ENCODE data around the gene SHC1.
A peak's percentile ranks its signal among the peaks of the same experiment; 100 is the strongest.

Gene SHC1

GRCh38 chr1:154974808-154975408, 4.4 kb upstream of the SHC1 start:
- TF ChIP-seq POLR2AphosphoS5 (IDR thresholded peaks at IDR 0.05; ENCODE audit: low read depth, low read length), result peak; percentile 61; the same call in 1 of the 2 replicates
- peak; percentile 41; the same call in 1 of the 2 replicates for TF ChIP-seq POLR2A (IDR thresholded peaks at IDR 0.05; ENCODE audit: low read depth, low read length)
- no peak for TF ChIP-seq TAF1 (IDR thresholded peaks at IDR 0.05; ENCODE audit: borderline replicate concordance, low read depth, low read length)
- no peak for FAIRE-seq
- DNase-seq (ENCODE audit: insufficient read length), result peak; percentile 76

GRCh38 chr1:154974102-154974807, 3.7 kb upstream of the SHC1 start, which contains the start of gene CKS1B:
Gene CKS1B (plus strand): TSS chr1:154974681. CDS start chr1:154974746, 65 bp downstream.
- DNase-seq (ENCODE audit: insufficient read length) (peak; percentile 95), FAIRE-seq (peak; percentile 97)
- peak; percentile 78; the same call in 1 of the 2 replicates for TF ChIP-seq POLR2A (IDR thresholded peaks at IDR 0.05; ENCODE audit: low read depth, low read length)
- TF ChIP-seq TAF1 (IDR thresholded peaks at IDR 0.05; ENCODE audit: borderline replicate concordance, low read depth, low read length), result no peak
- peak; percentile 84 for TF ChIP-seq POLR2AphosphoS5 (IDR thresholded peaks at IDR 0.05; ENCODE audit: low read depth, low read length)

- FAIRE-seq (peak; percentile 78), DNase-seq (ENCODE audit: insufficient read length) (peak; percentile 79)
- TF ChIP-seq POLR2A (IDR thresholded peaks at IDR 0.05; ENCODE audit: low read depth, low read length) (peak; percentile 43), POLR2AphosphoS5 (IDR thresholded peaks at IDR 0.05; ENCODE audit: low read depth, low read length) (no peak; the same call in 1 of the 2 replicates)
Observed at GRCh38 chr1:154973344-154974101, 3.0 kb upstream of the SHC1 start.

GRCh38 chr1:154972517-154973343, 2.2 kb upstream of the SHC1 start:
- DNase-seq (ENCODE audit: insufficient read length), result no peak
- FAIRE-seq, result no peak
- TF ChIP-seq POLR2A (IDR thresholded peaks at IDR 0.05; ENCODE audit: low read depth, low read length) (no peak), POLR2AphosphoS5 (IDR thresholded peaks at IDR 0.05; ENCODE audit: low read depth, low read length) (no peak), TAF1 (IDR thresholded peaks at IDR 0.05; ENCODE audit: borderline replicate concordance, low read depth, low read length) (no peak)

GRCh38 chr1:154972213-154972516, 1.6 kb upstream of the SHC1 start:
- TF ChIP-seq POLR2A (IDR thresholded peaks at IDR 0.05; ENCODE audit: low read depth, low read length) (no peak), POLR2AphosphoS5 (IDR thresholded peaks at IDR 0.05; ENCODE audit: low read depth, low read length) (no peak), TAF1 (IDR thresholded peaks at IDR 0.05; ENCODE audit: borderline replicate concordance, low read depth, low read length) (no peak)
- FAIRE-seq (no peak), DNase-seq (ENCODE audit: insufficient read length) (no peak)

- DNase-seq (ENCODE audit: insufficient read length), result no peak
- FAIRE-seq, result no peak
- no peak for TF ChIP-seq TAF1 (IDR thresholded peaks at IDR 0.05; ENCODE audit: borderline replicate concordance, low read depth, low read length)
- TF ChIP-seq POLR2A (IDR thresholded peaks at IDR 0.05; ENCODE audit: low read depth, low read length), result no peak
- TF ChIP-seq POLR2AphosphoS5 (IDR thresholded peaks at IDR 0.05; ENCODE audit: low read depth, low read length), result no peak
Observed at GRCh38 chr1:154971341-154971998, 923 bp upstream of the SHC1 start.

GRCh38 chr1:154969860-154970452, 591 bp downstream of the SHC1 start:
- TF ChIP-seq POLR2AphosphoS5 (IDR thresholded peaks at IDR 0.05; ENCODE audit: low read depth, low read length) (no peak), TAF1 (IDR thresholded peaks at IDR 0.05; ENCODE audit: borderline replicate concordance, low read depth, low read length) (no peak), POLR2A (IDR thresholded peaks at IDR 0.05; ENCODE audit: low read depth, low read length) (no peak)
- FAIRE-seq (no peak), DNase-seq (ENCODE audit: insufficient read length) (no peak)

- TF ChIP-seq TAF1 (IDR thresholded peaks at IDR 0.05; ENCODE audit: borderline replicate concordance, low read depth, low read length) (no peak), POLR2A (IDR thresholded peaks at IDR 0.05; ENCODE audit: low read depth, low read length) (no peak), POLR2AphosphoS5 (IDR thresholded peaks at IDR 0.05; ENCODE audit: low read depth, low read length) (no peak)
- DNase-seq (ENCODE audit: insufficient read length) (no peak), FAIRE-seq (no peak)
Observed at GRCh38 chr1:154969246-154969645, 1.3 kb downstream of the SHC1 start.

- DNase-seq (ENCODE audit: insufficient read length) (no peak), FAIRE-seq (no peak)
Observed at GRCh38 chr1:154968731-154969130, 1.8 kb downstream of the SHC1 start.

GRCh38 chr1:154967331-154967950, 3.1 kb downstream of the SHC1 start:
- TF ChIP-seq POLR2A (IDR thresholded peaks at IDR 0.05; ENCODE audit: low read depth, low read length) (no peak), TAF1 (IDR thresholded peaks at IDR 0.05; ENCODE audit: borderline replicate concordance, low read depth, low read length) (no peak), POLR2AphosphoS5 (IDR thresholded peaks at IDR 0.05; ENCODE audit: low read depth, low read length) (no peak)
- DNase-seq (ENCODE audit: insufficient read length) (no peak), FAIRE-seq (no peak)

More at GRCh38 chr1:154968731-154969130, 1.8 kb downstream of the SHC1 start:
- TF ChIP-seq POLR2A (IDR thresholded peaks at IDR 0.05; ENCODE audit: low read depth, low read length) (no peak), TAF1 (IDR thresholded peaks at IDR 0.05; ENCODE audit: borderline replicate concordance, low read depth, low read length) (no peak), POLR2AphosphoS5 (IDR thresholded peaks at IDR 0.05; ENCODE audit: low read depth, low read length) (no peak)
